GM18508 (cell line): Measurements from ENCODE around the gene PSMG1.
A peak's percentile ranks its signal among the peaks of the same experiment; 100 is the strongest.
"Not testable (repeated sequence)": the region's sequence is repeated elsewhere in the genome, so short reads cannot be mapped to it uniquely, and the experiment has no call there.

ENCODE experiments used
- ATAC-seq: cut with Tn5 transposase; IDR thresholded peaks from one replicate; pipeline ENCODE4 v1.9.1; 2021; ENCODE audit warnings: moderate number of reproducible peaks; ENCODE audit not compliant: insufficient read depth, unreplicated experiment

The PSMG1 gene

GRCh38 chr21:39183272-39184049 lies at the start of gene PSMG1:
Gene PSMG1 (minus strand): TSS chr21:39183451. CDS start chr21:39183385, 66 bp downstream.
- peak; percentile 61 for ATAC-seq

- ATAC-seq: no peak
Measured at GRCh38 chr21:39232861-39233291, 49.6 kb upstream of the PSMG1 start.

GRCh38 chr21:39224930-39225329 lies 41.7 kb upstream of the PSMG1 start:
- no peak for ATAC-seq

GRCh38 chr21:39221997-39222486 lies 38.8 kb upstream of the PSMG1 start:
- no peak for ATAC-seq

- no peak for ATAC-seq
Measured at GRCh38 chr21:39221282-39221996, 38.2 kb upstream of the PSMG1 start.

- ATAC-seq: not testable (repeated sequence)
Measured at GRCh38 chr21:39220875-39221274, 37.6 kb upstream of the PSMG1 start.

- ATAC-seq: no peak
Measured at GRCh38 chr21:39220150-39220549, 36.9 kb upstream of the PSMG1 start.

GRCh38 chr21:39218082-39218409 lies 34.8 kb upstream of the PSMG1 start:
- no peak for ATAC-seq

GRCh38 chr21:39217356-39218081 lies 34.3 kb upstream of the PSMG1 start:
- no peak for ATAC-seq

- ATAC-seq: no peak
Measured at GRCh38 chr21:39216290-39216689, 33.0 kb upstream of the PSMG1 start.

- no peak for ATAC-seq
Measured at GRCh38 chr21:39215078-39215477, 31.8 kb upstream of the PSMG1 start.

GRCh38 chr21:39209334-39209688 lies 26.1 kb upstream of the PSMG1 start:
- ATAC-seq: no peak

- ATAC-seq: no peak
Measured at GRCh38 chr21:39208624-39209333, 25.5 kb upstream of the PSMG1 start.

- no peak for ATAC-seq
Measured at GRCh38 chr21:39204134-39204533, 20.9 kb upstream of the PSMG1 start.

GRCh38 chr21:39198800-39199199 lies 15.5 kb upstream of the PSMG1 start:
- no peak for ATAC-seq

GRCh38 chr21:39197448-39198233 lies 14.4 kb upstream of the PSMG1 start:
- no peak for ATAC-seq

- ATAC-seq: no peak
Measured at GRCh38 chr21:39196838-39197237, 13.6 kb upstream of the PSMG1 start.

- no peak for ATAC-seq
Measured at GRCh38 chr21:39196310-39196709, 13.1 kb upstream of the PSMG1 start.

- ATAC-seq: no peak
Measured at GRCh38 chr21:39193380-39193779, 10.1 kb upstream of the PSMG1 start.
